HEK293 (cell line): Measurements from ENCODE around the gene LTBP1.

Experiments used
- CTCF ChIA-PET: fragments of 350-600 bp; formaldehyde crosslinking; extraction: SDS; loops from one replicate; lab custom pipeline; 2021; ENCODE audit warnings: antibody characterized with exemption; lab: Yijun Ruan, JAX
- POLR2A ChIA-PET: fragments of 300-600 bp; formaldehyde crosslinking; extraction: SDS; loops from one replicate; lab custom pipeline; 2020; ENCODE audit warnings: antibody characterized with exemption, inconsistent platforms; lab: Yijun Ruan, JAX
- H3K27ac ChIP-seq: fragments of 200-500 bp; sonication (Bioruptor generic); 2 replicates; pipeline ENCODE4 v1.5.1; 2014; ENCODE audit warnings: low read depth, low read length, control low read depth, inconsistent platforms; ENCODE audit errors: extremely low read depth
- H3K36me3 ChIP-seq, 2 experiments: fragments of 200-500 bp in 1 of 2; sonication (Bioruptor generic) in 1 of 2; 1 replicate in 1 of 2; 2 replicates in 1 of 2; pipeline ENCODE4 v1.5.1; 2014 to 2017; ENCODE audit warnings: inconsistent platforms in 2 of 2, low read length in 2 of 2; ENCODE audit not compliant: control insufficient read depth in 2 of 2, insufficient read depth in 1 of 2
- H3K4me1 ChIP-seq: fragments of 200-500 bp; sonication (Bioruptor generic); 2 replicates; pipeline ENCODE4 v1.5.1; 2014; ENCODE audit warnings: mild to moderate bottlenecking, low read length, inconsistent platforms; ENCODE audit not compliant: control insufficient read depth, insufficient read depth
- H3K4me3 ChIP-seq: 2 replicates; pipeline ENCODE4 v1.5.1; 2011; ENCODE audit warnings: low read depth, mild to moderate bottlenecking, control low read depth, low read length, moderate library complexity
- H3K9me3 ChIP-seq: fragments of 200-500 bp; sonication (Bioruptor generic); 2 replicates; pipeline ENCODE4 v1.5.1; 2014; ENCODE audit warnings: low read depth, low read length, inconsistent platforms; ENCODE audit not compliant: control insufficient read depth, insufficient read depth
- GFI1B ChIP-seq: fragments of 450-650 bp; formaldehyde crosslinking; IDR thresholded peaks from 2 replicates; pipeline ENCODE4 v1.5.1; 2016; ENCODE audit warnings: missing biosample characterization, missing genetic modification characterization
- HOXD13 ChIP-seq: sonication (generic); formaldehyde crosslinking; IDR thresholded peaks from 2 replicates; pipeline ENCODE4 v1.8.0; 2022; ENCODE audit warnings: missing genetic modification reagents, borderline replicate concordance
- IKZF3 ChIP-seq: fragments of 450-650 bp; IDR thresholded peaks from 2 replicates; pipeline ENCODE4 v1.5.0; 2018; ENCODE audit warnings: missing biosample characterization, mild to moderate bottlenecking, missing genetic modification characterization, moderate library complexity
- KLF16 ChIP-seq: fragments of 450-650 bp; formaldehyde crosslinking; IDR thresholded peaks from 2 replicates; pipeline ENCODE4 v1.5.1; 2017; ENCODE audit warnings: missing biosample characterization, missing genetic modification characterization
- REPIN1 ChIP-seq: fragments of 450-650 bp; formaldehyde crosslinking; IDR thresholded peaks from 2 replicates; pipeline ENCODE4 v1.5.1; 2017; ENCODE audit warnings: missing biosample characterization, missing genetic modification characterization, low read depth
- SP2 ChIP-seq: fragments of 450-650 bp; formaldehyde crosslinking; IDR thresholded peaks from 2 replicates; pipeline ENCODE4 v1.5.1; 2016; ENCODE audit warnings: missing biosample characterization, missing genetic modification characterization
- TRIM28 ChIP-seq: IDR thresholded peaks from 2 replicates; pipeline ENCODE4 v1.6.1; 2011; ENCODE audit warnings: low read length, control low read depth, borderline replicate concordance
- ZBTB1 ChIP-seq: fragments of 450-650 bp; formaldehyde crosslinking; IDR thresholded peaks from 2 replicates; pipeline ENCODE4 v1.5.1; 2016; ENCODE audit warnings: missing biosample characterization, missing genetic modification characterization
- ZBTB7A ChIP-seq: fragments of 450-650 bp; formaldehyde crosslinking; IDR thresholded peaks from 2 replicates; pipeline ENCODE4 v1.5.1; 2016; ENCODE audit warnings: low read depth, missing biosample characterization, missing genetic modification characterization
- ZBTB8A ChIP-seq: fragments of 450-650 bp; formaldehyde crosslinking; IDR thresholded peaks from 2 replicates; pipeline ENCODE4 v1.5.1; 2016; ENCODE audit warnings: missing biosample characterization, missing genetic modification characterization
- ZFP3 ChIP-seq: fragments of 450-650 bp; formaldehyde crosslinking; IDR thresholded peaks from 2 replicates; pipeline ENCODE4 v1.5.1; 2016; ENCODE audit warnings: low read depth, missing biosample characterization, missing genetic modification characterization
- ZNF146 ChIP-seq: fragments of 450-650 bp; formaldehyde crosslinking; IDR thresholded peaks from 2 replicates; pipeline ENCODE4 v1.5.1; 2016; ENCODE audit warnings: missing biosample characterization, missing genetic modification characterization
- ZNF169 ChIP-seq: fragments of 450-650 bp; formaldehyde crosslinking; IDR thresholded peaks from 2 replicates; pipeline ENCODE4 v1.5.1; 2016; ENCODE audit warnings: missing biosample characterization, missing genetic modification characterization
- ZNF266 ChIP-seq: fragments of 450-650 bp; formaldehyde crosslinking; IDR thresholded peaks from 2 replicates; pipeline ENCODE4 v1.5.1; 2016; ENCODE audit warnings: missing biosample characterization, missing genetic modification characterization, low read depth
- ZNF473 ChIP-seq: fragments of 450-650 bp; formaldehyde crosslinking; IDR thresholded peaks from 2 replicates; pipeline ENCODE4 v1.5.1; 2017; ENCODE audit warnings: missing biosample characterization, missing genetic modification characterization
- ZNF548 ChIP-seq: fragments of 450-650 bp; formaldehyde crosslinking; IDR thresholded peaks from 2 replicates; pipeline ENCODE4 v1.5.1; 2016; ENCODE audit warnings: missing biosample characterization, missing genetic modification characterization
- ZNF701 ChIP-seq: fragments of 450-650 bp; formaldehyde crosslinking; IDR thresholded peaks from 2 replicates; pipeline ENCODE4 v1.5.1; 2016; ENCODE audit warnings: missing biosample characterization, missing genetic modification characterization
- TF ChIP-seq, protein P1 (sequence below): fragments of 450-650 bp; formaldehyde crosslinking; IDR thresholded peaks from 2 replicates; pipeline ENCODE4 v1.5.1; 2016; ENCODE audit warnings: missing biosample characterization, missing genetic modification characterization
- TF ChIP-seq, protein P2 (sequence below): fragments of 450-650 bp; IDR thresholded peaks from 2 replicates; pipeline ENCODE4 v1.5.1; 2018; ENCODE audit warnings: missing biosample characterization, mild to moderate bottlenecking, missing genetic modification characterization
- TF ChIP-seq, protein P3 (sequence below): IDR thresholded peaks from 2 replicates; pipeline ENCODE4 v1.6.1; 2011; ENCODE audit warnings: mild to moderate bottlenecking, low read depth, low read length, borderline replicate concordance
- TF ChIP-seq, protein P4 (sequence below): fragments of 450-650 bp; formaldehyde crosslinking; IDR thresholded peaks from 2 replicates; pipeline ENCODE4 v1.5.1; 2016; ENCODE audit warnings: missing biosample characterization, missing genetic modification characterization
- TF ChIP-seq, protein P5 (sequence below): fragments of 450-650 bp; formaldehyde crosslinking; IDR thresholded peaks from 2 replicates; pipeline ENCODE4 v1.5.1; 2017; ENCODE audit warnings: missing biosample characterization, missing genetic modification characterization
- TF ChIP-seq, protein P6 (sequence below): fragments of 450-650 bp; formaldehyde crosslinking; IDR thresholded peaks from 2 replicates; pipeline ENCODE4 v1.5.1; 2017; ENCODE audit warnings: missing biosample characterization, missing genetic modification characterization

Gene LTBP1

DNA sequence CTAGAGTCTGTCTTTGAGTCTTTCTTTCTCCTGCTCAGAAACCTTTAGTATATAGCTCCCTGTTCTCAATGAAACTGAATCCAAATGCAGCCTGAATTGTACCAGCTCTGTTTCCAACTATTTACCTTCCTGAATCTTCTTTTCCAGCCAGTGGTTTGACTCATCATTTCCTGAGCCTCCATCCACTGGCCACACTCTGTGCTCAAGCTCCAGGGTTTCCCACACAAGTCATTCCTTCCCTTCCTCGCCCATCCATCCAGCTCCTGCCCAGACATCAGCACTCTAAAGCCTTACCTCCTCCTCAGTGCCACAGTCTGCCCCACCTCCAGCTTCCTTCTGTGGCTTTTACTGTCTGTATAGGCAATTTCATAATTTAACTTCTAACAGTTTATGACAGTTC is 296.1 kb downstream of the LTBP1 start:
- no peak for TF ChIP-seq ZNF169
- no peak for TF ChIP-seq ZBTB7A (tag by site-specific recombination)
- TF ChIP-seq ZBTB8A (tag by site-specific recombination), result no peak
- TF ChIP-seq, protein P1, sequence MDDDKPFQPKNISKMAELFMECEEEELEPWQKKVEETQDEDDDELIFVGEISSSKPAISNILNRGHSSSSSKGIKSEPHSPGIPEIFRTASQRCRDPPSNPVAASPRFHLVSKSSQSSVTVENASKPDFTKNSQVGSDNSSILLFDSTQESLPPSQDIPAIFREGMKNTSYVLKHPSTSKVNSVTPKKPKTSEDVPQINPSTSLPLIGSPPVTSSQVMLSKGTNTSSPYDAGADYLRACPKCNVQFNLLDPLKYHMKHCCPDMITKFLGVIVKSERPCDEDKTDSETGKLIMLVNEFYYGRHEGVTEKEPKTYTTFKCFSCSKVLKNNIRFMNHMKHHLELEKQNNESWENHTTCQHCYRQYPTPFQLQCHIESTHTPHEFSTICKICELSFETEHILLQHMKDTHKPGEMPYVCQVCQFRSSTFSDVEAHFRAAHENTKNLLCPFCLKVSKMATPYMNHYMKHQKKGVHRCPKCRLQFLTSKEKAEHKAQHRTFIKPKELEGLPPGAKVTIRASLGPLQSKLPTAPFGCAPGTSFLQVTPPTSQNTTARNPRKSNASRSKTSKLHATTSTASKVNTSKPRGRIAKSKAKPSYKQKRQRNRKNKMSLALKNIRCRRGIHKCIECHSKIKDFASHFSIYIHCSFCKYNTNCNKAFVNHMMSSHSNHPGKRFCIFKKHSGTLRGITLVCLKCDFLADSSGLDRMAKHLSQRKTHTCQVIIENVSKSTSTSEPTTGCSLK, result no peak
- TF ChIP-seq, protein P2, sequence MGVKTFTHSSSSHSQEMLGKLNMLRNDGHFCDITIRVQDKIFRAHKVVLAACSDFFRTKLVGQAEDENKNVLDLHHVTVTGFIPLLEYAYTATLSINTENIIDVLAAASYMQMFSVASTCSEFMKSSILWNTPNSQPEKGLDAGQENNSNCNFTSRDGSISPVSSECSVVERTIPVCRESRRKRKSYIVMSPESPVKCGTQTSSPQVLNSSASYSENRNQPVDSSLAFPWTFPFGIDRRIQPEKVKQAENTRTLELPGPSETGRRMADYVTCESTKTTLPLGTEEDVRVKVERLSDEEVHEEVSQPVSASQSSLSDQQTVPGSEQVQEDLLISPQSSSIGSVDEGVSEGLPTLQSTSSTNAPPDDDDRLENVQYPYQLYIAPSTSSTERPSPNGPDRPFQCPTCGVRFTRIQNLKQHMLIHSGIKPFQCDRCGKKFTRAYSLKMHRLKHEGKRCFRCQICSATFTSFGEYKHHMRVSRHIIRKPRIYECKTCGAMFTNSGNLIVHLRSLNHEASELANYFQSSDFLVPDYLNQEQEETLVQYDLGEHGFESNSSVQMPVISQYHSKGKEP (tag by site-specific recombination), result no peak
- no peak for TF ChIP-seq ZBTB1 (tag by site-specific recombination)
- TF ChIP-seq, protein P3, sequence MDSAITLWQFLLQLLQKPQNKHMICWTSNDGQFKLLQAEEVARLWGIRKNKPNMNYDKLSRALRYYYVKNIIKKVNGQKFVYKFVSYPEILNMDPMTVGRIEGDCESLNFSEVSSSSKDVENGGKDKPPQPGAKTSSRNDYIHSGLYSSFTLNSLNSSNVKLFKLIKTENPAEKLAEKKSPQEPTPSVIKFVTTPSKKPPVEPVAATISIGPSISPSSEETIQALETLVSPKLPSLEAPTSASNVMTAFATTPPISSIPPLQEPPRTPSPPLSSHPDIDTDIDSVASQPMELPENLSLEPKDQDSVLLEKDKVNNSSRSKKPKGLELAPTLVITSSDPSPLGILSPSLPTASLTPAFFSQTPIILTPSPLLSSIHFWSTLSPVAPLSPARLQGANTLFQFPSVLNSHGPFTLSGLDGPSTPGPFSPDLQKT, result no peak
- TF ChIP-seq IKZF3 (tag by site-specific recombination), result no peak
- TF ChIP-seq, protein P4, sequence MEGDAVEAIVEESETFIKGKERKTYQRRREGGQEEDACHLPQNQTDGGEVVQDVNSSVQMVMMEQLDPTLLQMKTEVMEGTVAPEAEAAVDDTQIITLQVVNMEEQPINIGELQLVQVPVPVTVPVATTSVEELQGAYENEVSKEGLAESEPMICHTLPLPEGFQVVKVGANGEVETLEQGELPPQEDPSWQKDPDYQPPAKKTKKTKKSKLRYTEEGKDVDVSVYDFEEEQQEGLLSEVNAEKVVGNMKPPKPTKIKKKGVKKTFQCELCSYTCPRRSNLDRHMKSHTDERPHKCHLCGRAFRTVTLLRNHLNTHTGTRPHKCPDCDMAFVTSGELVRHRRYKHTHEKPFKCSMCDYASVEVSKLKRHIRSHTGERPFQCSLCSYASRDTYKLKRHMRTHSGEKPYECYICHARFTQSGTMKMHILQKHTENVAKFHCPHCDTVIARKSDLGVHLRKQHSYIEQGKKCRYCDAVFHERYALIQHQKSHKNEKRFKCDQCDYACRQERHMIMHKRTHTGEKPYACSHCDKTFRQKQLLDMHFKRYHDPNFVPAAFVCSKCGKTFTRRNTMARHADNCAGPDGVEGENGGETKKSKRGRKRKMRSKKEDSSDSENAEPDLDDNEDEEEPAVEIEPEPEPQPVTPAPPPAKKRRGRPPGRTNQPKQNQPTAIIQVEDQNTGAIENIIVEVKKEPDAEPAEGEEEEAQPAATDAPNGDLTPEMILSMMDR (tag by site-specific recombination), result no peak
- TF ChIP-seq ZNF146 (tag by site-specific recombination), result no peak
- no peak for TF ChIP-seq ZNF266 (tag by site-specific recombination)
- TF ChIP-seq, all 188 proteins: peak for 0
- Histone ChIP-seq H3K9me3 (no peaks in the 10 kb centered on the region), H3K27ac (no peak overlapping the region), H3K4me1 (no peaks in the 10 kb centered on the region), H3K36me3 (no peaks in the 10 kb centered on the region), H3K4me3 (no peak overlapping the region)
- ChIA-PET CTCF (interaction anchor here (1.4 kb wide), 1 partner anchor 129 kb away, joined by 3 read pairs; no protein-coding TSS in a partner anchor), POLR2A (no interaction called here)

DNA sequence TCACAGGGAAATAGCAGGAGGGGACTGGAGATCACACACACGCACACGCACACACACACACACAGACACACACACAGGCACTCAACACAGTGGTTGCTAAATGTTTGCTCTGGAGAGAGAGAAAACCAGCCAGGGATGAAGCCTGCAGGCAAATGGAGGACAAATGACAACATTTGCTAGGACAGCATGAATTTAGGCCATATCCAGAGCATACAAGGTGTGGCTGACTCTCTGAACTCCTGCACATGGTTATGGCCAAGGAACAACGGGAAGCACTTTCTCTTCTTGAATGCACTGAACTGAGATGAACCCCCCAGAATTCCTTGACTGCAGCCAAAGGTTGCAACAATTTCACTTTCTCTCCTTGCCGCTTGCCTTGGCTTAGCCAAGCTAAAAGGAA is 299.7 kb downstream of the LTBP1 start:
- ChIA-PET CTCF (no interaction called here), POLR2A (no interaction called here)
- no peak overlapping the region for H3K27ac ChIP-seq

DNA sequence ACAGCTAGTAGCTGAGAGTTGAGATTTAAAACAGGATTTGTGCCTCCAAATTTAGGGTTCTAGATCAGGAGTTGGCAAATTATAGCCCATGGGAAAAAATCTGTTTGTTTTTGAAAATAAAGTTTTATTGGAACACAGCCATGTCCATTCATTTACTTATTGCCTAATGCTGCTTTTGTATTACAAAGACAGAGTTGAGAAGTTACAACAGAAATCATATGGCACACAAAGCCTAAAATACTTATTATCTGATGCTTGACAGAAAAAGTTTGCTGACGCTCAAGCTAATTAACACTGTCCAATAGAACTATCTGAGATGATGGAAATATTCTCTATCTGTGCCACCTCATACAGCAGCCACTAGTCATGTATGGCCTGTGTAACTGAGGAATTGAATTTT is 300.6 kb downstream of the LTBP1 start:
- no peaks in the 10 kb centered on the region for H3K4me1 ChIP-seq
- no peaks in the 10 kb centered on the region for H3K36me3 ChIP-seq
- CTCF ChIA-PET, result interaction anchor here (0.5 to 0.6 kb wide), 3 partner anchors 16 to 110 kb away, joined by 3 read pairs; no protein-coding TSS in a partner anchor
- no peaks in the 10 kb centered on the region for H3K9me3 ChIP-seq
- POLR2A ChIA-PET, result no interaction called here
- H3K4me3 ChIP-seq, result no peak overlapping the region
- H3K27ac ChIP-seq, result no peak overlapping the region
- TF ChIP-seq KLF16 (tag by site-specific recombination) (no peak), REPIN1 (no peak), HOXD13 (CRISPR knock-in tag) (no peak), GFI1B (tag by site-specific recombination) (no peak), ZNF548 (no peak), TRIM28 (no peak), ZFP3 (tag by site-specific recombination) (no peak), ZNF473 (tag by site-specific recombination) (no peak)
- TF ChIP-seq, protein P5, sequence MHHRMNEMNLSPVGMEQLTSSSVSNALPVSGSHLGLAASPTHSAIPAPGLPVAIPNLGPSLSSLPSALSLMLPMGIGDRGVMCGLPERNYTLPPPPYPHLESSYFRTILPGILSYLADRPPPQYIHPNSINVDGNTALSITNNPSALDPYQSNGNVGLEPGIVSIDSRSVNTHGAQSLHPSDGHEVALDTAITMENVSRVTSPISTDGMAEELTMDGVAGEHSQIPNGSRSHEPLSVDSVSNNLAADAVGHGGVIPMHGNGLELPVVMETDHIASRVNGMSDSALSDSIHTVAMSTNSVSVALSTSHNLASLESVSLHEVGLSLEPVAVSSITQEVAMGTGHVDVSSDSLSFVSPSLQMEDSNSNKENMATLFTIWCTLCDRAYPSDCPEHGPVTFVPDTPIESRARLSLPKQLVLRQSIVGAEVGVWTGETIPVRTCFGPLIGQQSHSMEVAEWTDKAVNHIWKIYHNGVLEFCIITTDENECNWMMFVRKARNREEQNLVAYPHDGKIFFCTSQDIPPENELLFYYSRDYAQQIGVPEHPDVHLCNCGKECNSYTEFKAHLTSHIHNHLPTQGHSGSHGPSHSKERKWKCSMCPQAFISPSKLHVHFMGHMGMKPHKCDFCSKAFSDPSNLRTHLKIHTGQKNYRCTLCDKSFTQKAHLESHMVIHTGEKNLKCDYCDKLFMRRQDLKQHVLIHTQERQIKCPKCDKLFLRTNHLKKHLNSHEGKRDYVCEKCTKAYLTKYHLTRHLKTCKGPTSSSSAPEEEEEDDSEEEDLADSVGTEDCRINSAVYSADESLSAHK (tag by site-specific recombination), result no peak

More for the DNA sequence above, 299.7 kb downstream of the LTBP1 start:
- no peak overlapping the region for H3K4me3 ChIP-seq
- no peaks in the 10 kb centered on the region for H3K36me3 ChIP-seq
- no peaks in the 10 kb centered on the region for H3K9me3 ChIP-seq
- H3K4me1 ChIP-seq, result no peaks in the 10 kb centered on the region
- TF ChIP-seq ZNF701, result no peak
- TF ChIP-seq ZNF473 (tag by site-specific recombination), result no peak
- TF ChIP-seq, protein P6, sequence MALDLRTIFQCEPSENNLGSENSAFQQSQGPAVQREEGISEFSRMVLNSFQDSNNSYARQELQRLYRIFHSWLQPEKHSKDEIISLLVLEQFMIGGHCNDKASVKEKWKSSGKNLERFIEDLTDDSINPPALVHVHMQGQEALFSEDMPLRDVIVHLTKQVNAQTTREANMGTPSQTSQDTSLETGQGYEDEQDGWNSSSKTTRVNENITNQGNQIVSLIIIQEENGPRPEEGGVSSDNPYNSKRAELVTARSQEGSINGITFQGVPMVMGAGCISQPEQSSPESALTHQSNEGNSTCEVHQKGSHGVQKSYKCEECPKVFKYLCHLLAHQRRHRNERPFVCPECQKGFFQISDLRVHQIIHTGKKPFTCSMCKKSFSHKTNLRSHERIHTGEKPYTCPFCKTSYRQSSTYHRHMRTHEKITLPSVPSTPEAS (tag by site-specific recombination), result 0 out of 2 replicates have a peak, but pooled peaks have one; percentile 35
- TF ChIP-seq SP2, result no peak
